ENCODE data around the gene GRK6. TPM values are rescaled to one million over a fixed set of nuclear protein-coding genes. Genes with fewer than 3 reads are reported as not detected.

The GRK6 gene
- total RNA-seq, 1 donor = 19.2 TPM

- Histone ChIP-seq H2AFZ (ENCODE audit: low read length) (no peak overlapping the region), H3K79me2 (ENCODE audit: insufficient read depth, low read length) (no peaks in the 10 kb centered on the region), H3K4me1 (ENCODE audit: insufficient read depth, low read length) (peaks cover 5% of the 10 kb centered on the region), H4K20me1 (ENCODE audit: insufficient read depth, low read length) (no peaks in the 10 kb centered on the region), H3K4me3 (ENCODE audit: insufficient read depth, low read length) (no peak overlapping the region), H3K9me3 (ENCODE audit: low read depth, low read length) (no peaks in the 10 kb centered on the region), H3K27ac (ENCODE audit: low read depth, low read length) (no peak overlapping the region), H3K36me3 (ENCODE audit: insufficient read depth, low read length) (no peaks in the 10 kb centered on the region), H3K27me3 (ENCODE audit: insufficient read depth, low read length) (peaks cover 56% of the 10 kb centered on the region), H3K4me2 (ENCODE audit: insufficient read depth, low read length) (no peak overlapping the region)
- DNase-seq (ENCODE audit: insufficient read length, low spot score, missing footprints) = peak; percentile 73
- no peak for TF ChIP-seq CTCF (IDR thresholded peaks at IDR 0.05; ENCODE audit: extremely low read depth, low read depth, low read length)
Observed at GRCh38 chr5:177397875-177398390, 28.5 kb upstream of the GRK6 start.

- no peak for TF ChIP-seq CTCF (IDR thresholded peaks at IDR 0.05; ENCODE audit: extremely low read depth, low read depth, low read length)
- Histone ChIP-seq H3K4me2 (ENCODE audit: insufficient read depth, low read length) (no peak within 1 kb of the TSS), H3K36me3 (ENCODE audit: insufficient read depth, low read length) (no peaks in the 10 kb centered on the region), H3K27me3 (ENCODE audit: insufficient read depth, low read length) (peaks cover 64% of the 10 kb centered on the region), H2AFZ (ENCODE audit: low read length) (no peak within 1 kb of the TSS), H3K4me3 (ENCODE audit: insufficient read depth, low read length) (no peak within 1 kb of the TSS), H3K9me3 (ENCODE audit: low read depth, low read length) (no peaks in the 10 kb centered on the region), H3K27ac (ENCODE audit: low read depth, low read length) (no peak within 1 kb of the TSS), H3K79me2 (ENCODE audit: insufficient read depth, low read length) (no peaks in the 10 kb centered on the region), H3K4me1 (ENCODE audit: insufficient read depth, low read length) (peaks cover 14% of the 10 kb centered on the region), H4K20me1 (ENCODE audit: insufficient read depth, low read length) (no peaks in the 10 kb centered on the region)
- peak; percentile 81 for DNase-seq (ENCODE audit: insufficient read length, low spot score, missing footprints)
Observed at GRCh38 chr5:177399997-177400868, 26.2 kb upstream of the GRK6 start, which contains the start of gene PFN3. TSS of gene PFN3 (minus strand) at chr5:177400661. CDS start at chr5:177400576, 85 bp downstream.

GRCh38 chr5:177402271-177403043 lies 24.0 kb upstream of the GRK6 start:
- Histone ChIP-seq H3K79me2 (ENCODE audit: insufficient read depth, low read length) (no peaks in the 10 kb centered on the region), H4K20me1 (ENCODE audit: insufficient read depth, low read length) (no peaks in the 10 kb centered on the region), H2AFZ (ENCODE audit: low read length) (peak overlapping the region; percentile 65), H3K4me2 (ENCODE audit: insufficient read depth, low read length) (peak overlapping the region; percentile 92), H3K9me3 (ENCODE audit: low read depth, low read length) (no peaks in the 10 kb centered on the region), H3K36me3 (ENCODE audit: insufficient read depth, low read length) (no peaks in the 10 kb centered on the region), H3K27ac (ENCODE audit: low read depth, low read length) (no peak overlapping the region), H3K4me3 (ENCODE audit: insufficient read depth, low read length) (no peak overlapping the region), H3K4me1 (ENCODE audit: insufficient read depth, low read length) (peaks cover 14% of the 10 kb centered on the region), H3K27me3 (ENCODE audit: insufficient read depth, low read length) (peaks cover 61% of the 10 kb centered on the region)
- TF ChIP-seq CTCF (IDR thresholded peaks at IDR 0.05; ENCODE audit: extremely low read depth, low read depth, low read length) = peak; percentile 36
- peak; percentile 92 for DNase-seq (ENCODE audit: insufficient read length, low spot score, missing footprints)

All from osteoblast (primary cell).